HL-60 (cell line): Measurements from ENCODE around the gene DDOST.

Experiments used
- DNase-seq, 2 experiments: peaks; one replicate each; pipeline ENCODE4 v3.0.0-alpha.2; 2010 to 2020; ENCODE audit warnings: low read depth in 1 of 2, low spot score in 1 of 2
- H3K27ac ChIP-seq: fragments of 250-450 bp; sonication (Bioruptor Pico); replicated peaks from 2 replicates; pipeline ENCODE4 v1.5.1; 2020; ENCODE audit warnings: mild to moderate bottlenecking, moderate library complexity
- H3K27me3 ChIP-seq: fragments of 250-450 bp; sonication (Bioruptor Pico); 2 replicates; pipeline ENCODE4 v1.5.1; 2021; ENCODE audit warnings: mild to moderate bottlenecking, moderate library complexity; ENCODE audit not compliant: insufficient read depth, poor library complexity, severe bottlenecking
- H3K4me3 ChIP-seq: replicated peaks from 2 replicates; pipeline ENCODE4 v1.5.1; 2011; ENCODE audit warnings: mild to moderate bottlenecking, control low read depth, low read length; ENCODE audit not compliant: insufficient read depth
- GABPA ChIP-seq: IDR thresholded peaks from 2 replicates; pipeline ENCODE4 v1.6.1; 2012; ENCODE audit warnings: low read depth
- SPI1 ChIP-seq: IDR thresholded peaks from 2 replicates; pipeline ENCODE4 v1.6.1; 2012; ENCODE audit warnings: low read depth, mild to moderate bottlenecking, borderline replicate concordance
- TF ChIP-seq, protein P1 (sequence below): IDR thresholded peaks from one replicate; pipeline ENCODE4 v1.5.1; 2011; ENCODE audit warnings: low read length, control low read depth, inconsistent platforms; ENCODE audit not compliant: insufficient read depth
- TF ChIP-seq, protein P2 (sequence below): IDR thresholded peaks from 2 replicates; pipeline ENCODE4 v1.6.1; 2012; ENCODE audit warnings: low read depth; ENCODE audit not compliant: insufficient replicate concordance

DDOST gene

DNA sequence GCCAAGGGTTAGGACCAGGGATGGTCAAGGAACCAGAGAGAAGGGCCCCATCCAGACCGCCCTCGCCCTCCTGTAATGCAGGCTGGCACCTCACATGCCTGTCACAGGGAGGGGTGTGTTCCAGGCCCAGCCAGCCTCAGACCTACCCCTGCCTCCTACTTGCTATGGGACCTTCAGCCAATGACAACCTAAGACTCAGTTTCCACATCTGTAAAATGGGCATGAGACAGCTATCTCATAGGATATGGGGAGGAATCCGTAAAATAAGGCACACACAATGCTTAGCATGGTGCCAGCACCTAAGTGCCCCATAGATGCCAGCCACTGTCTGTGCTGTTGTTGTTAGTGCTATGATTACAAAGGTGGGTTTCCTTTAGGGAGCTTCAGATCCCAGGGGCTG is 48.7 kb upstream of the DDOST start:
- no peak overlapping the region for H3K4me3 ChIP-seq
- no peak for TF ChIP-seq GABPA
- TF ChIP-seq, protein P1, sequence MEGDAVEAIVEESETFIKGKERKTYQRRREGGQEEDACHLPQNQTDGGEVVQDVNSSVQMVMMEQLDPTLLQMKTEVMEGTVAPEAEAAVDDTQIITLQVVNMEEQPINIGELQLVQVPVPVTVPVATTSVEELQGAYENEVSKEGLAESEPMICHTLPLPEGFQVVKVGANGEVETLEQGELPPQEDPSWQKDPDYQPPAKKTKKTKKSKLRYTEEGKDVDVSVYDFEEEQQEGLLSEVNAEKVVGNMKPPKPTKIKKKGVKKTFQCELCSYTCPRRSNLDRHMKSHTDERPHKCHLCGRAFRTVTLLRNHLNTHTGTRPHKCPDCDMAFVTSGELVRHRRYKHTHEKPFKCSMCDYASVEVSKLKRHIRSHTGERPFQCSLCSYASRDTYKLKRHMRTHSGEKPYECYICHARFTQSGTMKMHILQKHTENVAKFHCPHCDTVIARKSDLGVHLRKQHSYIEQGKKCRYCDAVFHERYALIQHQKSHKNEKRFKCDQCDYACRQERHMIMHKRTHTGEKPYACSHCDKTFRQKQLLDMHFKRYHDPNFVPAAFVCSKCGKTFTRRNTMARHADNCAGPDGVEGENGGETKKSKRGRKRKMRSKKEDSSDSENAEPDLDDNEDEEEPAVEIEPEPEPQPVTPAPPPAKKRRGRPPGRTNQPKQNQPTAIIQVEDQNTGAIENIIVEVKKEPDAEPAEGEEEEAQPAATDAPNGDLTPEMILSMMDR: no peak
- TF ChIP-seq, protein P2, sequence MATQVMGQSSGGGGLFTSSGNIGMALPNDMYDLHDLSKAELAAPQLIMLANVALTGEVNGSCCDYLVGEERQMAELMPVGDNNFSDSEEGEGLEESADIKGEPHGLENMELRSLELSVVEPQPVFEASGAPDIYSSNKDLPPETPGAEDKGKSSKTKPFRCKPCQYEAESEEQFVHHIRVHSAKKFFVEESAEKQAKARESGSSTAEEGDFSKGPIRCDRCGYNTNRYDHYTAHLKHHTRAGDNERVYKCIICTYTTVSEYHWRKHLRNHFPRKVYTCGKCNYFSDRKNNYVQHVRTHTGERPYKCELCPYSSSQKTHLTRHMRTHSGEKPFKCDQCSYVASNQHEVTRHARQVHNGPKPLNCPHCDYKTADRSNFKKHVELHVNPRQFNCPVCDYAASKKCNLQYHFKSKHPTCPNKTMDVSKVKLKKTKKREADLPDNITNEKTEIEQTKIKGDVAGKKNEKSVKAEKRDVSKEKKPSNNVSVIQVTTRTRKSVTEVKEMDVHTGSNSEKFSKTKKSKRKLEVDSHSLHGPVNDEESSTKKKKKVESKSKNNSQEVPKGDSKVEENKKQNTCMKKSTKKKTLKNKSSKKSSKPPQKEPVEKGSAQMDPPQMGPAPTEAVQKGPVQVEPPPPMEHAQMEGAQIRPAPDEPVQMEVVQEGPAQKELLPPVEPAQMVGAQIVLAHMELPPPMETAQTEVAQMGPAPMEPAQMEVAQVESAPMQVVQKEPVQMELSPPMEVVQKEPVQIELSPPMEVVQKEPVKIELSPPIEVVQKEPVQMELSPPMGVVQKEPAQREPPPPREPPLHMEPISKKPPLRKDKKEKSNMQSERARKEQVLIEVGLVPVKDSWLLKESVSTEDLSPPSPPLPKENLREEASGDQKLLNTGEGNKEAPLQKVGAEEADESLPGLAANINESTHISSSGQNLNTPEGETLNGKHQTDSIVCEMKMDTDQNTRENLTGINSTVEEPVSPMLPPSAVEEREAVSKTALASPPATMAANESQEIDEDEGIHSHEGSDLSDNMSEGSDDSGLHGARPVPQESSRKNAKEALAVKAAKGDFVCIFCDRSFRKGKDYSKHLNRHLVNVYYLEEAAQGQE: no peak
- no peak for TF ChIP-seq SPI1
- no peak overlapping the region for H3K27ac ChIP-seq
- DNase-seq: no peak
- no peaks in the 10 kb centered on the region for H3K27me3 ChIP-seq

DNA sequence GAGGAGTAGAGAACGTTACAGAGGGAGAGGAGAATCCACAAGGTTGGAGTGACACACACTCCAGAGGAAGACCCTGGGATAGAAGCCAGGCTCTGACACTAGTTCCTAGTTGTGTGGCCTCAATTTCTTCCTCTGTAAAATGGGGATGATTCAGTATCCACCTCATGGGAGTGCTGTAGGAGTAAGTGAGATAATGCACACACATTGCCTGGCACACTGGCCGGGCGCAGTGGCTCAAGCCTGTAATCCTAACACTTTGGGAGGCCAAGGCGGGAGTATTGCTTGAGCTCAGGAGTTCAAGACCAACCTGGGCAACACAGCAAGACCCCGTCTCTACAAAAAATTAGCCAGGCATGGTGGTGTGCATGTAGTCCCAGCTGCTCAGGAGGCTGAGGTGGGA is 47.7 kb upstream of the DDOST start:
- TF ChIP-seq SPI1 (no peak), GABPA (no peak)
- TF ChIP-seq, protein P1: no peak
- TF ChIP-seq, protein P2: no peak
- Histone ChIP-seq H3K27ac (no peak overlapping the region), H3K27me3 (no peaks in the 10 kb centered on the region), H3K4me3 (no peak overlapping the region)
- no peak for DNase-seq

DNA sequence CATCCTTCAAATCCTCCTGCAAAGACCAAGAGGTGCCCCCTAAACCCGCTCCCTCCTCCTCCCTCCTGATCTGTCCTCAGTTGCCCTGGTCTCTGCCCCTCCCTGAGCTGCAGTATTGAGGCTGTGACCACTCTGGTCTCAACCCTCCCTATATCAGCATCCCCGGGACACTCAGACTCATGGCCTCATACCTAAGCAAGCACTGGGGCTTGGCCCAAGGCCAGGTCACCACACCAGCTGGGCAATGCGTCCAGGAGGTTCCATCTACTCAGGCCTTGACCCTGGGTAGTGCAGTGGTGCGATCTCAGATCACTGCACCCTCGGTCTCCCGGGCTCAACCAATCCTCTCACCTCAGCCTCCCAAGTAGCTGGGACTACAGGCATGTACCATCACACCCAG is 46.9 kb upstream of the DDOST start:
- DNase-seq: no peak
- H3K27ac ChIP-seq: no peak overlapping the region
- no peaks in the 10 kb centered on the region for H3K27me3 ChIP-seq
- H3K4me3 ChIP-seq: no peak overlapping the region
- TF ChIP-seq, protein P2: no peak
- TF ChIP-seq, protein P1: no peak
- no peak for TF ChIP-seq SPI1
